A673 (cell line): Measurements from ENCODE around the gene SMIM35.

ENCODE experiments used
- CTCF ChIP-seq: fragments of 300-800, 200-600 bp; sonication (generic); conservative IDR thresholded peaks from 2 replicates; pipeline ENCODE4 v1.5.1; 2017; ENCODE audit warnings: low read depth, mild to moderate bottlenecking, antibody characterized with exemption, low read length, moderate library complexity, mixed read lengths
- EZH2 ChIP-seq: fragments of 200-600 bp; sonication (generic); IDR thresholded peaks from 2 replicates; pipeline ENCODE4 v1.6.1; 2017; ENCODE audit warnings: borderline replicate concordance, low read depth, mild to moderate bottlenecking, mixed read lengths, antibody characterized with exemption, low read length; ENCODE audit not compliant: poor library complexity, severe bottlenecking

DNA sequence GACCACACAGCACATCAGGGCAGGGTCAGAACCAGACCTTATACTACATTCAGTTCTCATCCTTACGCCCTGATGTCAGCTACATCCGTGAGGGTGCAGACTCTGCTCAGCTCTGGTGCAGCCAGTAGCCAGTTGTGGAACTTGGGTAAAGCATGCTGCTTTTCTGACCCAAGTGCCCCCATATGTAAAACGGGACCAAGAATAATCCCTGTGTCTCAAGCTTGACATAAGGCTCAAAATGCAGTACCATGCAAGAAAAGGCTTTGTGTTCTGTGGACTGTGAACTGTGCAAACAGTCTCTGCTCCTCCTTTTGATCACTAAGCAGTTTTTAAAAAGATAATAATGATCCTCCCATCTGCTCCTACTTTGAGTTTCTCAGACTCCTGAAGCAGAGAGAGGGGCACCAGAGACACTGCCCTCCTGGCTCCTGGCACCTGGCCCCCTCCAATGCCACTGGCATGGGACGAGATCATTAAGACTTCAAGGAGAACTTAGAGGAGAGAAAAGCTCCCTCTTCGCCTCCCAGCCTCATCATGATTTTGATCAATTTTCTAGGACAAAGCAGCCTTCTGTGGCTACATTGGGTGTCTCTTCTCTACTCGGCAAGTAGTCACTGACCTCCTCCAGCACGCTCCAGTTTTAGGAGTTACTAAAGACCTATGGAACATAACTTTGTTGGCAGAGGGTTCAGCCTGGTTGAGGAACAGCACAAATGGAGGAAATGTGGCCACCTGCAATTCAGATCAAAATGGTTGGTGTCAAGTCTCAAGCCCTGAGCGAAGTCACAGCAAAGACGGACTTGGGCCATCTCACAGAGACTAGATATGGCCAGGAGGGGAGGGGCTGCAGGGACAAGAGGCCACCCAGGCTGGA, 76.7 kb downstream of the SMIM35 start:
- no peak for TF ChIP-seq EZH2
- no peak for TF ChIP-seq CTCF
